Fibroblast of lung (primary cell): ENCODE results near the gene SOX10.

Source experiments
- CTCF ChIP-seq, 2 donors: IDR thresholded peaks in 1 of 2; conservative IDR thresholded peaks in 1 of 2; 1 replicate in 1 of 2; 2 replicates in 1 of 2; pipeline ENCODE4 v1.5.1; 2011 to 2012; ENCODE audit warnings: low read length in 2 of 2, control low read depth in 1 of 2, inconsistent platforms in 1 of 2, low read depth in 1 of 2, mild to moderate bottlenecking in 1 of 2
- EZH2 ChIP-seq: IDR thresholded peaks from 2 replicates; pipeline ENCODE4 v1.5.1; 2012; ENCODE audit warnings: low read length, control low read depth, mild to moderate bottlenecking; ENCODE audit errors: missing control alignments

- no peak for TF ChIP-seq EZH2
- TF ChIP-seq CTCF (conservative IDR thresholded peaks at IDR 0.05 in 1 of 2, IDR thresholded peaks at IDR 0.05 in 1 of 2; ENCODE audit: low read depth in 1 of 2, low read length in 2 of 2): no peak
Measured at GRCh38 chr22:37961062-37961461, 23.3 kb downstream of the SOX10 start.
